HEK293 (cell line): ENCODE measurements around the gene DOCK4.

Source experiments
- CTCF ChIA-PET: fragments of 350-600 bp; formaldehyde crosslinking; extraction: SDS; loops from one replicate; lab custom pipeline; 2021; ENCODE audit warnings: antibody characterized with exemption; lab: Yijun Ruan, JAX
- POLR2A ChIA-PET: fragments of 300-600 bp; formaldehyde crosslinking; extraction: SDS; loops from one replicate; lab custom pipeline; 2020; ENCODE audit warnings: antibody characterized with exemption, inconsistent platforms; lab: Yijun Ruan, JAX
- H3K27ac ChIP-seq: fragments of 200-500 bp; sonication (Bioruptor generic); 2 replicates; pipeline ENCODE4 v1.5.1; 2014; ENCODE audit warnings: low read depth, low read length, control low read depth, inconsistent platforms; ENCODE audit errors: extremely low read depth
- H3K36me3 ChIP-seq, 2 experiments: fragments of 200-500 bp in 1 of 2; sonication (Bioruptor generic) in 1 of 2; 1 replicate in 1 of 2; 2 replicates in 1 of 2; pipeline ENCODE4 v1.5.1; 2014 to 2017; ENCODE audit warnings: inconsistent platforms in 2 of 2, low read length in 2 of 2; ENCODE audit not compliant: control insufficient read depth in 2 of 2, insufficient read depth in 1 of 2
- H3K4me1 ChIP-seq: fragments of 200-500 bp; sonication (Bioruptor generic); 2 replicates; pipeline ENCODE4 v1.5.1; 2014; ENCODE audit warnings: mild to moderate bottlenecking, low read length, inconsistent platforms; ENCODE audit not compliant: control insufficient read depth, insufficient read depth
- H3K4me3 ChIP-seq: 2 replicates; pipeline ENCODE4 v1.5.1; 2011; ENCODE audit warnings: low read depth, mild to moderate bottlenecking, control low read depth, low read length, moderate library complexity
- H3K9me3 ChIP-seq: fragments of 200-500 bp; sonication (Bioruptor generic); 2 replicates; pipeline ENCODE4 v1.5.1; 2014; ENCODE audit warnings: low read depth, low read length, inconsistent platforms; ENCODE audit not compliant: control insufficient read depth, insufficient read depth
- BCL11B ChIP-seq: fragments of 450-650 bp; formaldehyde crosslinking; IDR thresholded peaks from 2 replicates; pipeline ENCODE4 v1.5.1; 2016; ENCODE audit warnings: low read depth, missing biosample characterization, missing genetic modification characterization
- HOXD13 ChIP-seq: sonication (generic); formaldehyde crosslinking; IDR thresholded peaks from 2 replicates; pipeline ENCODE4 v1.8.0; 2022; ENCODE audit warnings: missing genetic modification reagents, borderline replicate concordance
- MZF1 ChIP-seq: fragments of 450-650 bp; formaldehyde crosslinking; IDR thresholded peaks from 2 replicates; pipeline ENCODE4 v1.5.1; 2017; ENCODE audit warnings: missing biosample characterization, missing genetic modification characterization, borderline replicate concordance
- OVOL3 ChIP-seq: fragments of 450-650 bp; formaldehyde crosslinking; IDR thresholded peaks from 2 replicates; pipeline ENCODE4 v1.5.1; 2016; ENCODE audit warnings: missing biosample characterization, missing genetic modification characterization
- PRDM4 ChIP-seq: fragments of 450-650 bp; formaldehyde crosslinking; IDR thresholded peaks from 2 replicates; pipeline ENCODE4 v1.5.1; 2017; ENCODE audit warnings: missing biosample characterization, missing genetic modification characterization
- SP7 ChIP-seq: fragments of 450-650 bp; formaldehyde crosslinking; IDR thresholded peaks from 2 replicates; pipeline ENCODE4 v1.5.1; 2016; ENCODE audit warnings: missing biosample characterization, missing genetic modification characterization
- TRIM28 ChIP-seq: IDR thresholded peaks from 2 replicates; pipeline ENCODE4 v1.6.1; 2011; ENCODE audit warnings: low read length, control low read depth, borderline replicate concordance
- WT1 ChIP-seq: fragments of 450-650 bp; formaldehyde crosslinking; IDR thresholded peaks from 2 replicates; pipeline ENCODE4 v1.5.1; 2016; ENCODE audit warnings: missing biosample characterization, missing genetic modification characterization
- ZBTB1 ChIP-seq: fragments of 450-650 bp; formaldehyde crosslinking; IDR thresholded peaks from 2 replicates; pipeline ENCODE4 v1.5.1; 2016; ENCODE audit warnings: missing biosample characterization, missing genetic modification characterization
- ZFP69B ChIP-seq: fragments of 450-650 bp; formaldehyde crosslinking; IDR thresholded peaks from 2 replicates; pipeline ENCODE4 v1.5.1; 2016; ENCODE audit warnings: missing biosample characterization, missing genetic modification characterization
- ZIC2 ChIP-seq: fragments of 450-650 bp; formaldehyde crosslinking; IDR thresholded peaks from 2 replicates; pipeline ENCODE4 v1.5.1; 2016; ENCODE audit warnings: missing biosample characterization, missing genetic modification characterization
- ZNF155 ChIP-seq: fragments of 450-650 bp; formaldehyde crosslinking; IDR thresholded peaks from 2 replicates; pipeline ENCODE4 v1.5.1; 2016; ENCODE audit warnings: missing biosample characterization, missing genetic modification characterization
- ZNF18 ChIP-seq: fragments of 450-650 bp; formaldehyde crosslinking; IDR thresholded peaks from 2 replicates; pipeline ENCODE4 v1.5.1; 2016; ENCODE audit warnings: missing biosample characterization, missing genetic modification characterization
- ZNF2 ChIP-seq: fragments of 450-650 bp; formaldehyde crosslinking; IDR thresholded peaks from 2 replicates; pipeline ENCODE4 v1.5.1; 2016; ENCODE audit warnings: missing biosample characterization, missing genetic modification characterization
- ZNF211 ChIP-seq: fragments of 450-650 bp; formaldehyde crosslinking; IDR thresholded peaks from 2 replicates; pipeline ENCODE4 v1.5.1; 2016; ENCODE audit warnings: low read depth, missing biosample characterization, missing genetic modification characterization
- ZNF394 ChIP-seq: fragments of 450-650 bp; formaldehyde crosslinking; IDR thresholded peaks from 2 replicates; pipeline ENCODE4 v1.5.1; 2016; ENCODE audit warnings: missing biosample characterization, missing genetic modification characterization, mild to moderate bottlenecking, moderate library complexity, borderline replicate concordance
- ZNF426 ChIP-seq: fragments of 450-650 bp; formaldehyde crosslinking; IDR thresholded peaks from 2 replicates; pipeline ENCODE4 v1.5.1; 2017; ENCODE audit warnings: missing biosample characterization, missing genetic modification characterization, mild to moderate bottlenecking, inconsistent platforms, moderate library complexity
- ZNF548 ChIP-seq: fragments of 450-650 bp; formaldehyde crosslinking; IDR thresholded peaks from 2 replicates; pipeline ENCODE4 v1.5.1; 2016; ENCODE audit warnings: missing biosample characterization, missing genetic modification characterization
- ZNF707 ChIP-seq: fragments of 450-650 bp; formaldehyde crosslinking; IDR thresholded peaks from 2 replicates; pipeline ENCODE4 v1.5.1; 2016; ENCODE audit warnings: missing biosample characterization, missing genetic modification characterization
- TF ChIP-seq, protein P1 (sequence below): fragments of 450-650 bp; formaldehyde crosslinking; IDR thresholded peaks from 2 replicates; pipeline ENCODE4 v1.5.1; 2016; ENCODE audit warnings: missing biosample characterization, missing genetic modification characterization, borderline replicate concordance
- TF ChIP-seq, protein P2 (sequence below): fragments of 450-650 bp; formaldehyde crosslinking; IDR thresholded peaks from 2 replicates; pipeline ENCODE4 v1.5.1; 2016; ENCODE audit warnings: missing biosample characterization, missing genetic modification characterization
- TF ChIP-seq, protein P3 (sequence below): fragments of 450-650 bp; formaldehyde crosslinking; conservative IDR thresholded peaks from 2 replicates; pipeline ENCODE4 v1.5.1; 2016; ENCODE audit warnings: low read depth, missing biosample characterization, missing genetic modification characterization

Gene DOCK4

GRCh38 chr7:112137141-112138101, 68.8 kb downstream of the DOCK4 start (continued):
- TF ChIP-seq TRIM28 (no peak), ZNF2 (tag by site-specific recombination) (no peak), MZF1 (tag by site-specific recombination) (0 out of 2 replicates have a peak, but pooled peaks have one; percentile 7), ZNF707 (no peak), PRDM4 (tag by site-specific recombination) (peak; percentile 61; the same call in 1 of the 2 replicates), ZIC2 (peak; percentile 79), ZNF155 (tag by site-specific recombination) (no peak), ZNF394 (no peak), ZNF426 (tag by site-specific recombination) (no peak), ZBTB1 (tag by site-specific recombination) (no peak), OVOL3 (no peak)
- TF ChIP-seq, protein P1, sequence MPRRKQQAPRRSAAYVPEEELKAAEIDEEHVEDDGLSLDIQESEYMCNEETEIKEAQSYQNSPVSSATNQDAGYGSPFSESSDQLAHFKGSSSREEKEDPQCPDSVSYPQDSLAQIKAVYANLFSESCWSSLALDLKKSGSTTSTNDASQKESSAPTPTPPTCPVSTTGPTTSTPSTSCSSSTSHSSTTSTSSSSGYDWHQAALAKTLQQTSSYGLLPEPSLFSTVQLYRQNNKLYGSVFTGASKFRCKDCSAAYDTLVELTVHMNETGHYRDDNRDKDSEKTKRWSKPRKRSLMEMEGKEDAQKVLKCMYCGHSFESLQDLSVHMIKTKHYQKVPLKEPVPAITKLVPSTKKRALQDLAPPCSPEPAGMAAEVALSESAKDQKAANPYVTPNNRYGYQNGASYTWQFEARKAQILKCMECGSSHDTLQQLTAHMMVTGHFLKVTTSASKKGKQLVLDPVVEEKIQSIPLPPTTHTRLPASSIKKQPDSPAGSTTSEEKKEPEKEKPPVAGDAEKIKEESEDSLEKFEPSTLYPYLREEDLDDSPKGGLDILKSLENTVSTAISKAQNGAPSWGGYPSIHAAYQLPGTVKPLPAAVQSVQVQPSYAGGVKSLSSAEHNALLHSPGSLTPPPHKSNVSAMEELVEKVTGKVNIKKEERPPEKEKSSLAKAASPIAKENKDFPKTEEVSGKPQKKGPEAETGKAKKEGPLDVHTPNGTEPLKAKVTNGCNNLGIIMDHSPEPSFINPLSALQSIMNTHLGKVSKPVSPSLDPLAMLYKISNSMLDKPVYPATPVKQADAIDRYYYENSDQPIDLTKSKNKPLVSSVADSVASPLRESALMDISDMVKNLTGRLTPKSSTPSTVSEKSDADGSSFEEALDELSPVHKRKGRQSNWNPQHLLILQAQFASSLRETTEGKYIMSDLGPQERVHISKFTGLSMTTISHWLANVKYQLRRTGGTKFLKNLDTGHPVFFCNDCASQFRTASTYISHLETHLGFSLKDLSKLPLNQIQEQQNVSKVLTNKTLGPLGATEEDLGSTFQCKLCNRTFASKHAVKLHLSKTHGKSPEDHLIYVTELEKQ (tag by site-specific recombination) = no peak
- TF ChIP-seq, protein P2, sequence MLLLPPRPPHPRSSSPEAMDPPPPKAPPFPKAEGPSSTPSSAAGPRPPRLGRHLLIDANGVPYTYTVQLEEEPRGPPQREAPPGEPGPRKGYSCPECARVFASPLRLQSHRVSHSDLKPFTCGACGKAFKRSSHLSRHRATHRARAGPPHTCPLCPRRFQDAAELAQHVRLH (tag by site-specific recombination) = 0 out of 2 replicates have a peak, but pooled peaks have one; percentile 52
- TF ChIP-seq, all 188 proteins: peak for 19

DNA sequence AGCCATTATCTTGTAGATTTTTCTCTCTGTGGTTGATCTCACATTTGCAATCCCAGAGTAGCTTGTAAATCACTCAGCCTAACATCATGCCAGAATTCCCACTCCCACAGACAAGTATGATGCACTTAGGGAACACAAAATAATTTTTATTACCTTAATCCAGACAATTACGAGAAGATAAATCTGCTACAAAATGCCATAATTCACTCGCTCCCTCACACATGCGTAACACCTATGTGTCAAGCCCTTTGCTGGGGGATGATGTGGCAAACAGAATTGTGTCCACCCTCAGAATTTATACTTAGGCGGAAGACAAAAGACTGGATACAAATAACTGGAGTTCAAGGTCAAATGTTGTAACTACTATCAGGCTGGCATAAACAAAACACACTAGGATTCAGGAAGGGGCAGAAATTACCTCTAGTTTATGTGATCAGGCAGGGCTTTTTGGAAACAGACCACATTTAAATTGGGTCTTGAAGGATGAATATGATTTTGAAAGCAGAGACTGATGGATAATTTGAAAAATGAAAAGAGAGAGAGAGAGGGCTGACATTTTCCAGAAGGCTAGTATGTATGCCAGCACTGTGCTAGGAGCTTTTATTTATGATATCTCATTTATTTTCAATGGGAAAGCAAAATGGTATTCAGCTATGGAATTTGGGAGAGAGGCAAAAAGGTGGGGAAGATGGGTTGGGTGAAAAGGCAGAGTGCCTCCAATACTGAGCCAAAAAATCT, 69.8 kb downstream of the DOCK4 start:
- ChIA-PET CTCF (interaction anchor here (0.6 to 0.7 kb wide), 3 partner anchors 20 to 368 kb away, joined by 3 to 4 read pairs (median 4); no protein-coding TSS in a partner anchor), POLR2A (no interaction called here)
- no peaks in the 10 kb centered on the region for H3K9me3 ChIP-seq
- H3K36me3 ChIP-seq = no peaks in the 10 kb centered on the region
- no peak overlapping the region for H3K4me3 ChIP-seq
- 0 out of 2 replicates have a peak overlapping the region, but pooled peaks have one; percentile 34 for H3K27ac ChIP-seq
- peaks cover 44% of the 10 kb centered on the region for H3K4me1 ChIP-seq
- TF ChIP-seq WT1 (tag by site-specific recombination) (peak; percentile 75), ZFP69B (tag by site-specific recombination) (0 out of 2 replicates have a peak, but pooled peaks have one; percentile 33), HOXD13 (peak; percentile 86), ZNF18 (tag by site-specific recombination) (peak; percentile 90), ZNF548 (tag by site-specific recombination) (no peak), SP7 (tag by site-specific recombination) (peak; percentile 85), ZNF2 (tag by site-specific recombination) (peak; percentile 45; the same call in 1 of the 2 replicates), ZNF211 (tag by site-specific recombination) (no peak), BCL11B (tag by site-specific recombination) (peak; percentile 84; the same call in 1 of the 2 replicates)
- TF ChIP-seq, protein P2 (tag by site-specific recombination) = peak; percentile 96
- TF ChIP-seq, protein P3, sequence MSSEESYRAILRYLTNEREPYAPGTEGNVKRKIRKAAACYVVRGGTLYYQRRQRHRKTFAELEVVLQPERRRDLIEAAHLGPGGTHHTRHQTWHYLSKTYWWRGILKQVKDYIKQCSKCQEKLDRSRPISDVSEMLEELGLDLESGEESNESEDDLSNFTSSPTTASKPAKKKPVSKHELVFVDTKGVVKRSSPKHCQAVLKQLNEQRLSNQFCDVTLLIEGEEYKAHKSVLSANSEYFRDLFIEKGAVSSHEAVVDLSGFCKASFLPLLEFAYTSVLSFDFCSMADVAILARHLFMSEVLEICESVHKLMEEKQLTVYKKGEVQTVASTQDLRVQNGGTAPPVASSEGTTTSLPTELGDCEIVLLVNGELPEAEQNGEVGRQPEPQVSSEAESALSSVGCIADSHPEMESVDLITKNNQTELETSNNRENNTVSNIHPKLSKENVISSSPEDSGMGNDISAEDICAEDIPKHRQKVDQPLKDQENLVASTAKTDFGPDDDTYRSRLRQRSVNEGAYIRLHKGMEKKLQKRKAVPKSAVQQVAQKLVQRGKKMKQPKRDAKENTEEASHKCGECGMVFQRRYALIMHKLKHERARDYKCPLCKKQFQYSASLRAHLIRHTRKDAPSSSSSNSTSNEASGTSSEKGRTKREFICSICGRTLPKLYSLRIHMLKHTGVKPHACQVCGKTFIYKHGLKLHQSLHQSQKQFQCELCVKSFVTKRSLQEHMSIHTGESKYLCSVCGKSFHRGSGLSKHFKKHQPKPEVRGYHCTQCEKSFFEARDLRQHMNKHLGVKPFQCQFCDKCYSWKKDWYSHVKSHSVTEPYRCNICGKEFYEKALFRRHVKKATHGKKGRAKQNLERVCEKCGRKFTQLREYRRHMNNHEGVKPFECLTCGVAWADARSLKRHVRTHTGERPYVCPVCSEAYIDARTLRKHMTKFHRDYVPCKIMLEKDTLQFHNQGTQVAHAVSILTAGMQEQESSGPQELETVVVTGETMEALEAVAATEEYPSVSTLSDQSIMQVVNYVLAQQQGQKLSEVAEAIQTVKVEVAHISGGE (tag by site-specific recombination) = 0 out of 2 replicates have a peak, but pooled peaks have one; percentile 36
